Activated CD4-positive, alpha-beta memory T cell treated with anti-CD3 and anti-CD28 coated beads for 36 hours (primary cell): ENCODE measurements around the gene LTF. TPM values are rescaled to one million over a fixed set of nuclear protein-coding genes. Genes with fewer than 3 reads are reported as not detected.
A peak's percentile ranks its signal among the peaks of the same experiment; 100 is the strongest.
"Not testable (repeated sequence)": the region's sequence is repeated elsewhere in the genome, so short reads cannot be mapped to it uniquely, and the experiment has no call there.

Source experiments
- CTCF ChIA-PET: fragments of 350-600 bp; sonication (Branson Sonifier 250); formaldehyde crosslinking; loops from one replicate; lab custom pipeline; 2021; ENCODE audit warnings: antibody characterized with exemption, inconsistent platforms; lab: Charles Lee
- POLR2A ChIA-PET: fragments of 350-600 bp; sonication (Branson Sonifier 250); formaldehyde crosslinking; loops from one replicate; lab custom pipeline; 2021; ENCODE audit warnings: antibody characterized with exemption; lab: Charles Lee
- DNase-seq: peaks from one replicate; pipeline ENCODE4 v3.0.0-alpha.2; 2020
- H3K27ac Mint-ChIP-seq: one replicate; pipeline ENCODE4 v1.8.0; 2021; ENCODE audit warnings: mixed read lengths
- H3K27me3 Mint-ChIP-seq: one replicate; pipeline ENCODE4 v1.8.0; 2021; ENCODE audit warnings: mixed read lengths
- H3K36me3 Mint-ChIP-seq: one replicate; pipeline ENCODE4 v1.8.0; 2021; ENCODE audit warnings: mixed read lengths
- H3K4me1 Mint-ChIP-seq: one replicate; pipeline ENCODE4 v1.8.0; 2021; ENCODE audit warnings: low read depth, mixed read lengths
- H3K4me3 Mint-ChIP-seq: one replicate; pipeline ENCODE4 v1.8.0; 2021; ENCODE audit warnings: mild to moderate bottlenecking, mixed read lengths
- H3K9me3 Mint-ChIP-seq: one replicate; pipeline ENCODE4 v1.8.0; 2021; ENCODE audit warnings: mixed read lengths
- intact Hi-C: fragments of 100-400 bp; cut with micrococcal nuclease; formaldehyde crosslinking; loops from one replicate; pipeline ENCODE4 v1.15.1; 2023
- total RNA-seq, 2 experiments: library from RNA; stranded (reverse); gene quantifications; one replicate each; pipeline ENCODE4 v1.2.3, GENCODE V29; 2021

LTF gene
- total RNA-seq, 2 experiments from 2014 or later: not detected

DNA sequence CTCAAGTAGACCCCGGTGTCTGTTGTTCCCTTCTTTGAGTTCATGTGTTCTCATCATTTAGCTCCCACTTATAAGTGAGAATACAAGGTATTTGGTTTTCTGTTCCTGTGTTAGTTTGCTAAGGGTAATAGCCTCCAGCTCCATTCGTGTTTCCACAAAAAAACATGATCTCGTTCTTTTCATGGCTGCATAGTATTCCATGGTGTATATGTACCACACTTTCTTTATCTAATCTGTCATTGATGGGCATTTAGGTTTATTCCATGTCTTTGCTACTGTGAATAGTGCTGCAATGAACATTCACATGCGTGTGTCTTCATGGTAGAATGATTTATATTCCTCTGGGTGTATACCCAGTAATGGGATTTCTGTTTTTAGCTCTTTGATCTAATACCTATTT, 61.8 kb downstream of the LTF start:
- CTCF ChIA-PET, H3K4me1 Mint-ChIP-seq, H3K36me3 Mint-ChIP-seq, POLR2A ChIA-PET, H3K27ac Mint-ChIP-seq, H3K9me3 Mint-ChIP-seq, intact Hi-C loops, H3K27me3 Mint-ChIP-seq, H3K4me3 Mint-ChIP-seq, DNase-seq: not testable (repeated sequence)

DNA sequence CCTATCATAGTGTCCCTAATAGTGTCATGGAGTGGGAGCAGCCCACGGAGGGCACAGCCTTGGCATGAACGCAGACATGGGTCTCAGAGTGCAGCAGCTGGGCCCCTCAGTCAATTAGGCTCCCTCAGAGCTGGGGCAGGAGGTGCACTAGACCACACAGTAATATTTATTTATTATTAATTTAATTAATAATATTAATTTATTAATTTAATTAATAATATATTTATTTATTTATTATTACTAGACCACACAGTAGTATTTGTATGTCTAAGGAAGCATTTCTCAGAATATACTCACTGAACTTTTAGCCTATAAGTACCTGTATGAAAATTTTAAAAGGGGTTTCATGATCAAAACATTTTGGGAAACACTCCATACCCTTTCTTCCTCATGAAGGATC, 63.1 kb downstream of the LTF start:
- peaks cover 4% of the 10 kb centered on the region for H3K9me3 Mint-ChIP-seq

DNA sequence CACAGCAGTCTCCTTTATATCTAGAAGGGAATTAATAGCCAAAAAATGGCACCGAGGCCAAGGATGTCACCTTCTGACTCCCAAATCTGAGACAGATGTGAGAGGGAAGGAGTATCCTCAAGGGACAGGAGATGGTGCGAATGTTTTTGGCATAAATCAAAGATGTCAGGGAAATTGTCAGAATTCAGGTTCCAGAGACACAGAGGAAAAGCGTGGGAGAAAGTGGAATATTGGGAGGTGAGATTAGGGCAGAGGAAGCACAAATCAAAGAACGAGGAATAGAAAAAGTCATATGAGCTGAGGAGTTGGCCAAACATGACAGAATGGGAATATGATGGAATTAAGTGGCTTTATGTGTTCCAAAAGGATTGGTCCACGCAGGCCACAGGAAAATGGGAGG, 63.9 kb downstream of the LTF start:
- H3K4me3 Mint-ChIP-seq: no peak overlapping the region
- intact Hi-C loops: no loop called here
- DNase-seq: no peak
- no peaks in the 10 kb centered on the region for H3K36me3 Mint-ChIP-seq
- peaks cover 4% of the 10 kb centered on the region for H3K9me3 Mint-ChIP-seq
- POLR2A ChIA-PET: no interaction called here
- H3K27ac Mint-ChIP-seq: no peak overlapping the region
- CTCF ChIA-PET: interaction anchor here (1.5 kb wide), 1 partner anchor 23 kb away, joined by 6 read pairs; no protein-coding TSS in a partner anchor
- peaks cover 3% of the 10 kb centered on the region for H3K27me3 Mint-ChIP-seq
- H3K4me1 Mint-ChIP-seq: peaks cover 2% of the 10 kb centered on the region

More for the DNA sequence above, 63.1 kb downstream of the LTF start:
- Mint-ChIP-seq H3K27ac (no peak overlapping the region), H3K36me3 (no peaks in the 10 kb centered on the region), H3K27me3 (peaks cover 3% of the 10 kb centered on the region), H3K4me1 (peaks cover under 1% of the 10 kb centered on the region), H3K4me3 (no peak overlapping the region)
- intact Hi-C loops: no loop called here
- ChIA-PET POLR2A (no interaction called here), CTCF (interaction anchor here (1.5 kb wide), 1 partner anchor 24 kb away, joined by 6 read pairs; no protein-coding TSS in a partner anchor)
- no peak for DNase-seq

DNA sequence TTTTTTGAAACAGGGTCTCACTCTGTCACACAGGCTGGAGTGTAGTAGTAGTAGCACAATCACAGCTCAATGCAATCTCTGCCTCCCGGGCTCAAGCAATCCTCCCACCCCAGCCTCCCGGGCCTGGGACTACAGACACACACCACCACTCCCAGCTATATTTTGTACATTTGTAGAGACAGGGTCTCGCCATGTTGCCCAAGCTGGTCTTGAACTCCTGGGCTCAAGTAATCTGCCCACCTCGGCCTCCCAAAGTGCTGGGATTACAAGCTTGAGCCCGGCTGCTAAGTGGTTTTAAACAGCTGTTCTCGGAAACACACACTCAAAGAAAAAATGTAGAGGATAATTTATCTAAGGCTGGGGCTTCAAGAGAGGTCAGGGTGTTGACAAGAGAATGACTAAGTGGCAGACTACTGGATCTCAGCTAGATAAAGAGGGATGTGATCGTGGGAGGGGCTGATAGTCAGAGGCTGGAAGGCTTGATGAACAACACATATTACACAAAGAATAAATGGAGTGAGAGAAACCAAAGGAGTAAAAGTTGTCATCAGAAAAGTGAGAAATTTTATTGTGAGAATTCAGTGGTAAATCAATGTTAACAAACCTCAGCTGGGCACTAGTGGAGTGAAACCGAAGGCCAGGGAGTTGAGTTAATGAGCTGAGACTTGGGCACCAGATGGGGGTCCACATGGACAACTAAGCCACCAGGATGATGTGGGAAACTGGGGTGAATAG, 64.5 kb downstream of the LTF start:
- intact Hi-C loops: no loop called here
- ChIA-PET POLR2A (interaction anchor here (1.1 kb wide), 1 partner anchor 298 kb away, joined by 3 read pairs; no protein-coding TSS in a partner anchor), CTCF (interaction anchor here (1.0 to 1.5 kb wide), 2 partner anchors 22 to 321 kb away, joined by 4 to 6 read pairs; no protein-coding TSS in a partner anchor)
- H3K36me3 Mint-ChIP-seq: no peaks in the 10 kb centered on the region
- peaks cover 4% of the 10 kb centered on the region for H3K27me3 Mint-ChIP-seq
- DNase-seq: no peak
- no peak overlapping the region for H3K4me3 Mint-ChIP-seq
- H3K4me1 Mint-ChIP-seq: peaks cover 2% of the 10 kb centered on the region
- no peak overlapping the region for H3K27ac Mint-ChIP-seq
- peaks cover 4% of the 10 kb centered on the region for H3K9me3 Mint-ChIP-seq

DNA sequence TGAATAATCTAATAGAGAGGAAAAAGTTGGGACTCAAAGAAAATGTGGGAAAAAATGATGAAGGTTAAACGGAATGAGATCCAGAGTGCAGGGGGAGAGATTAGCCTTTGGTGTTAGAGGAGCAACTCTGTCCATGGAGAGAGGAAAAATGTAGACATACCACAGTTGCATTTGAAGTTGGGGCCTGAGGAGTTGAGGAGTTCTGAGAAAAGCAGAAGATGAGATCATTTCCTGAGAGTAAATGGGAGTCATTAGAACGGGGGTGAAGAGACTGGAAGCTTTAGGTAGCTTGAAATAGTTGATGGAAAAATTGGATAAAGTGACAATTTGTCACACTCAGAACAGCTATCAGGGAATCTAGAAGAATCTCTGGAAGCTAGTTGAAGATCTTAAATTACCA, 65.1 kb downstream of the LTF start:
- DNase-seq: no peak
- intact Hi-C loops: no loop called here
- H3K36me3 Mint-ChIP-seq: no peaks in the 10 kb centered on the region
- no peak overlapping the region for H3K27ac Mint-ChIP-seq
- H3K4me1 Mint-ChIP-seq: peaks cover 2% of the 10 kb centered on the region
- peaks cover 4% of the 10 kb centered on the region for H3K9me3 Mint-ChIP-seq
- H3K27me3 Mint-ChIP-seq: peaks cover 9% of the 10 kb centered on the region
- CTCF ChIA-PET: interaction anchor here (1.0 kb wide), 1 partner anchor 320 kb away, joined by 4 read pairs; no protein-coding TSS in a partner anchor
- POLR2A ChIA-PET: interaction anchor here (1.1 kb wide), 1 partner anchor 297 kb away, joined by 3 read pairs; no protein-coding TSS in a partner anchor
- no peak overlapping the region for H3K4me3 Mint-ChIP-seq

DNA sequence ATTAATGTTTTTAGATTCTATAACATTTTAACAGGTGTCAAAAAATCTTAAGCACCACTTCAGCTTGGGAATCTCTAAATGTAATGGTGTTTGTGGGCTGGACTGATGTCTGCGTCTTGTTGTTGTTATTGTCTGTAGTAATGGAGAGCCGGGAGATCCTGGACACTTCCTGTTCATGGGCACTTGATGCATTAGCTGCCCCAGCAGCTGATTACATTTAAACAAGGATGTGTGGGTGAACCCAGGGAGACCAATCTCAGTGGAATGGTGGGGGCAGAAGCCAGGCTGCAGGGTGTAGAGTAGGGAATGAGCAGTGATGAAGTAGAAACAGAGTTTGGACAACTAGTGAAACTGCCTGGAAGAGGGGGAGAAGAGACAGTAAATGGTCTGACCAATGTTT, 65.6 kb downstream of the LTF start:
- intact Hi-C loops: no loop called here
- no peak for DNase-seq
- H3K4me3 Mint-ChIP-seq: no peak overlapping the region
- ChIA-PET POLR2A (interaction anchor here (1.1 kb wide), 1 partner anchor 297 kb away, joined by 3 read pairs; no protein-coding TSS in a partner anchor), CTCF (no interaction called here)
- no peak overlapping the region for H3K27ac Mint-ChIP-seq
- H3K9me3 Mint-ChIP-seq: peaks cover 4% of the 10 kb centered on the region
- no peaks in the 10 kb centered on the region for H3K36me3 Mint-ChIP-seq
- H3K4me1 Mint-ChIP-seq: peaks cover 2% of the 10 kb centered on the region
- peaks cover 9% of the 10 kb centered on the region for H3K27me3 Mint-ChIP-seq

DNA sequence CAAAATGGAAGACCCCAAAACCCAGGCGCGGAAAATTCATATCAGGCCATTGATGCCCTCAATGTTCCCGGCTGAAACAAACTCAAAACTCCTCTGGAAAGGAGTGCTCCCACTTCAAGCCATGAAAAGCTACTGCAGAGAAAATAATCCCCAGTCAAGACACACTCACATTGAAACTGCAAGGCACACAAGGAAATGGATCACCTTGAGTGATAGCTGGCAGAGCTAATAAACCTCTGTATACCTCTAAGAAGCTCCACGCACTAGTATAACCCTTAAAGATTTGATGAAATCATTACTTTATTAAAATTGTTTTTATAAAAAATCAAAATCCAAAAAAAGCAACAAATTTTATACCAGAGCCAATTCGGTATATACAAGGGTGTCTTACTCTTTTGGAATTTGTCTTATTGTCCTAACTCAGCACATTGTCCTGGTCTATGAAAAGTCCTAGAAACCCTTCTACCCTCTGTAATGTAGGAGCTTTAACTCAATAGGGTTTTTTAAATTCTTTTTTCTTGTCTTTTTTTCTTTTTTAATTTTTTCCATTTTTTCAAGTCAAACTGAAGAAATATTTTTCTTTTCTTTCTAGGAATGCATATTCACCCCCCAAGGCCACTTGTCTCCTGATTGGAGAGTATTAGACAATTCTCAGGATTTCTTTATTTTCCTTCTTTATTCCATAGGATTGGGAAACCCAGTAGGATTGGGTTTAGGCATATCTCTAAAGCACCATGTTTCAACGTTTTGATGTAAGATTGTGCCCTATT, 66.3 kb downstream of the LTF start:
- CTCF ChIA-PET: interaction anchor here (1.4 kb wide), 1 partner anchor 20 kb away, joined by 4 read pairs; no protein-coding TSS in a partner anchor

DNA sequence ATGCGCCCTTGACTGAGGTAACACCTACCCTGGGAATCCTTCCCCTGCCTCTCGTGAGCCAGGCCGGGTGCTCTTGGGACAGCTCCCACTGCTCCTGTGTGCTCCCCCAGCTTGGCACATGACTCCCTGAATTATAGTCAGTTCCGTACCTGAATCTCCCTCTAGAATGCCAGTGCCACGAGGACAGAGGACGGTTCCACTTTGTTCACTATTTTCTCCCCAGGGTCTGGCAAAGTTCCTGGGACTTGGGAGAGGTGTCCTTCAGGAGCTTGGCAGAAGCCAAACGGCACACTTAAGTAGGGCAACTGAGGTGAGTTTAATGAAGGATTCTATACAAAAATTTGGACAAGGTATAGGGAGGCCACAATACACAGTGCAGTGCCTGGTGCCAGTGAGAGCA, 67.6 kb downstream of the LTF start:
- peaks cover 7% of the 10 kb centered on the region for H3K27me3 Mint-ChIP-seq
- intact Hi-C loops: no loop called here
- CTCF ChIA-PET: interaction anchor here (0.9 kb wide), 1 partner anchor 10 kb away, joined by 3 read pairs; no protein-coding TSS in a partner anchor
- POLR2A ChIA-PET: no interaction called here
- H3K36me3 Mint-ChIP-seq: no peaks in the 10 kb centered on the region
- no peak overlapping the region for H3K27ac Mint-ChIP-seq
- peaks cover 2% of the 10 kb centered on the region for H3K4me1 Mint-ChIP-seq
- H3K4me3 Mint-ChIP-seq: no peak overlapping the region
- no peaks in the 10 kb centered on the region for H3K9me3 Mint-ChIP-seq
- no peak for DNase-seq

More for the DNA sequence above, 66.3 kb downstream of the LTF start:
- Mint-ChIP-seq H3K27me3 (peaks cover 9% of the 10 kb centered on the region), H3K4me1 (peaks cover 2% of the 10 kb centered on the region), H3K4me3 (no peak overlapping the region), H3K36me3 (no peaks in the 10 kb centered on the region), H3K9me3 (peaks cover 4% of the 10 kb centered on the region), H3K27ac (no peak overlapping the region)
- intact Hi-C loops: no loop called here
- DNase-seq: no peak
- POLR2A ChIA-PET: no interaction called here

DNA sequence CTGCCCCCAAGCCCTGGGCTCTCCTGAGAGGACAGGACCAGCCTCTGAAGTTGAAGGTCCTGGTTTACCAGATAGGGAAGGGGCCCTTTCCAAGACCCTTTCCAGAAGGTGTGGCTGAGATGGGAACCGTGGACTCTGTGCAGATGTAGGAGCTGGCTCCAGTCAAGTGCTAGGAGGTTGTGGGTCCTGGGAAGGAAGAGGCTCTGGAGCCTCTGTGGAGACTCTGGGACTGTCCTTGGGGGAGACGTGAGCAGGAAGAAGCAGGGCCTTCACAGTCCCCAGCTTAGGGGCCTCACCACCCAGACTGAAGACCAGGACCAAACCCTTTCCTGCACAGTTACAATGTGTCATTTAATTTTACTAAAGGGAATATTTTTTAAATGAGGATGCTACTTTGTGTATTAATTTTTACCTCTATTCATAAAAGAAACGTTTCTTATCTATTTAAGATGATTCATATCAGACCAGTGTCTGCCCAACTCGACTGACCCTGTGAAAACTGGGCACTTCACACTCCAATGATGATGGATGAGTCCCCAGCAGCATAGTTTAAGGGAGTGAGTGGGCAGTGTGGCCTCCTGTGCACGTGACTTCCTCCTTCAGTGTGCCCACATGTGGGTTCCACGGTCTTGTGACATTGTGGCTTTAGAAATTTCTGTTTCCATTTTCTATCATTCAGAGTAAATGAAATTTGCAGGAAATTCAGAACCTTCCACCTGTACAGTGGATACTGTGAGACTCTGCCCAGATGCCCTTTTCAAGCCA, 68.8 kb downstream of the LTF start:
- CTCF ChIA-PET: no interaction called here
- Mint-ChIP-seq H3K27ac (no peak overlapping the region), H3K4me3 (no peak overlapping the region), H3K36me3 (no peaks in the 10 kb centered on the region), H3K9me3 (no peaks in the 10 kb centered on the region), H3K27me3 (peaks cover 7% of the 10 kb centered on the region), H3K4me1 (peaks cover 2% of the 10 kb centered on the region)
- DNase-seq: peak; percentile 39
- POLR2A ChIA-PET: interaction anchor here (0.5 kb wide), 1 partner anchor 29 kb away, joined by 4 read pairs; no protein-coding TSS in a partner anchor
- intact Hi-C loops: no loop called here

DNA sequence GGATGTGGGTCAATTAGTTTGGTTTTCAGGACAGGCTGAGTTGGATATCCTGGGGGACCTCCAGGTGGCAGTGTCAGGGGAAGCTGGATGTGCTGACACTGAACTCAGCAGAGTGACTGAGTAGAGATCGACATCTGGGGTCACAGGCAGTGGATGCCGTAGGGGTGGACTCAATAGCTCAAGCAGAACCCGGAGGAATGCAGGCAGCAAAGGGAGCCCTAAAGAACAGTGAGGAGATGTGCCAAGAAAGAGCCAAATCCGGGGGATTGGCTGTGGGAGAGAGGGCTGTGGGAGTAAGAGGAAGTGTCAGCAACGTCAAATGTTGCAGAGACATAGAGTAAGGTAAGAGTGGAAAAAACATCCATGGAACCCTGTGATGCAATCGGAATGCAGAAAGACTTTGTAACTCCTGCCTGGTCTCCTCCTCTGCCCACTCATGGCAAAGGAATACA, 69.5 kb downstream of the LTF start:
- intact Hi-C loops: no loop called here

DNA sequence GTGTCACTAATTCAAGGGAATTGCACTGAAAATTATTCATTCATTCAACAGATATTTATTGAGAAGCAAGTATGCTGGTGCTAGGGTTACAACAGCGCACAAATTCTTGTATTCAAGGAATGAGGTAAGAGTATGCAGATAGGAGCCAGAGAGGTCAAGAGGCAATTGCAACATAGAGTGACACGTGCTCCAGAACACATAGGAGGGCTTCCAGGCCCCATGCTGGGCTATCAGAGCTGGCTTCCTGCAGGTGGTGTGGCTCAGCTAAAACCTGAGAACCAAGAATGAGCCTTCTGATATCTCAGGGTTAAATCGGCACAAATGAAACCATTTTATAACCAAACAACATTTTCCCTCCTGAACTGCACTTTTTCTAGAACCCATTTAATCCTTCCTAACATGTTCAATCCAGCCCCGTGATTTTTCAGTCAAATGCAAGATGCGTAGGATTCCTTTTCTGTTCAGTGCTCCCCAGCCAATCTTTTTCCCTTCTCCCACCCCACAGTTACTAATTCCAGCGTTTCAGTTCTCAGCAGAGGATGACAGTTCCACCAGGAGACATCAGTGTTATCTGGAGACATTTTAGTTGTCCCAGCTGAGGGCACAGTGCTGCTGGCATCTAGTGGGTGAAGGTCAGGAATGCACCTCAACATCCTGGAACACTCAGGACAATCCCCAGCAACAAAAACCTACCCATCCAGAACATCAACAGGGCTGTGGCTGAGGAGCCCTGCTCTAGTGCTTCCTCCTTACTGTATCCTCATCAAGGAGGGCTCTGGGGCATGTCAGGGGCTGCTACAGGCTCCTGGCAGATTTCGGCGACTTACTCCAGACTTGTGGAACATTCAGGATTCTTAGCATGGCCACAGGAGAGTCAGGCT, 70.9 kb downstream of the LTF start:
- no peaks in the 10 kb centered on the region for H3K9me3 Mint-ChIP-seq
- ChIA-PET POLR2A (no interaction called here), CTCF (no interaction called here)
- peaks cover 2% of the 10 kb centered on the region for H3K4me1 Mint-ChIP-seq
- intact Hi-C loops: no loop called here
- H3K27me3 Mint-ChIP-seq: peaks cover 7% of the 10 kb centered on the region
- DNase-seq: no peak
- H3K27ac Mint-ChIP-seq: no peak overlapping the region
- no peaks in the 10 kb centered on the region for H3K36me3 Mint-ChIP-seq
- no peak overlapping the region for H3K4me3 Mint-ChIP-seq

More for the DNA sequence above, 69.5 kb downstream of the LTF start:
- no peak for DNase-seq
- Mint-ChIP-seq H3K4me1 (peaks cover 2% of the 10 kb centered on the region), H3K27me3 (peaks cover 7% of the 10 kb centered on the region), H3K4me3 (no peak overlapping the region), H3K36me3 (no peaks in the 10 kb centered on the region), H3K9me3 (no peaks in the 10 kb centered on the region), H3K27ac (no peak overlapping the region)
- CTCF ChIA-PET: no interaction called here
- POLR2A ChIA-PET: no interaction called here
